DND-41 (cell line): ENCODE measurements around the gene ADSS1.

Experiments used
- EZH2 ChIP-seq: IDR thresholded peaks from 3 replicates; pipeline ENCODE4 v1.6.1; 2012; ENCODE audit warnings: borderline replicate concordance, low read depth, mild to moderate bottlenecking, moderate library complexity, low read length, inconsistent platforms; ENCODE audit not compliant: severe bottlenecking
- TF ChIP-seq, protein P1 (sequence below): IDR thresholded peaks from 2 replicates; pipeline ENCODE4 v1.5.1; 2012; ENCODE audit warnings: borderline replicate concordance, low read length, moderate library complexity, mild to moderate bottlenecking; ENCODE audit not compliant: poor library complexity, severe bottlenecking; ENCODE audit errors: extremely low read depth

DNA sequence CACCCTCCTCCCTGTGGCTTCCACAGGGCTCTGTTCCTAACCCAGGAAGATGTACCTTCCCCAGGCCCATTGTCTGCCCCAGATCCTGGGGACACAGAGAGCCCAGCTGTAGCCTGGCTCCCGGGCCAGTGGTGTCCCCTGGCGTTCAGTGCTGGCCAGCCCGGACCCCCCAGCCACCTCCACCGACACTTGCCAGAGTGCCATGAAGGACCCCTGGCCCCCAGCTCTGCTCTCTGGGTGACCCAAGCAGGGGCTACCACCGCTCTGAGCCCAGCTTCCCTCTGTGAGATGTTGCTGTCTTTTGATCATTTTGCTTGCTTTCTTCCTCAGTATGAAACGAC, 28.4 kb upstream of the ADSS1 start:
- no peak for TF ChIP-seq EZH2
- TF ChIP-seq, protein P1, sequence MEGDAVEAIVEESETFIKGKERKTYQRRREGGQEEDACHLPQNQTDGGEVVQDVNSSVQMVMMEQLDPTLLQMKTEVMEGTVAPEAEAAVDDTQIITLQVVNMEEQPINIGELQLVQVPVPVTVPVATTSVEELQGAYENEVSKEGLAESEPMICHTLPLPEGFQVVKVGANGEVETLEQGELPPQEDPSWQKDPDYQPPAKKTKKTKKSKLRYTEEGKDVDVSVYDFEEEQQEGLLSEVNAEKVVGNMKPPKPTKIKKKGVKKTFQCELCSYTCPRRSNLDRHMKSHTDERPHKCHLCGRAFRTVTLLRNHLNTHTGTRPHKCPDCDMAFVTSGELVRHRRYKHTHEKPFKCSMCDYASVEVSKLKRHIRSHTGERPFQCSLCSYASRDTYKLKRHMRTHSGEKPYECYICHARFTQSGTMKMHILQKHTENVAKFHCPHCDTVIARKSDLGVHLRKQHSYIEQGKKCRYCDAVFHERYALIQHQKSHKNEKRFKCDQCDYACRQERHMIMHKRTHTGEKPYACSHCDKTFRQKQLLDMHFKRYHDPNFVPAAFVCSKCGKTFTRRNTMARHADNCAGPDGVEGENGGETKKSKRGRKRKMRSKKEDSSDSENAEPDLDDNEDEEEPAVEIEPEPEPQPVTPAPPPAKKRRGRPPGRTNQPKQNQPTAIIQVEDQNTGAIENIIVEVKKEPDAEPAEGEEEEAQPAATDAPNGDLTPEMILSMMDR: no peak
